Hepatocyte (in vitro differentiated cells): ENCODE data around the gene GAA. TPM values are rescaled to one million over a fixed set of nuclear protein-coding genes. Genes with fewer than 3 reads are reported as not detected.
"Not testable (repeated sequence)": the region's sequence is repeated elsewhere in the genome, so short reads cannot be mapped to it uniquely, and the experiment has no call there.

Source experiments
- DNase-seq: peaks from one replicate; pipeline ENCODE4 v3.0.0-alpha.2; 2016; ENCODE audit warnings: low spot score
- H2AFZ ChIP-seq: fragments of 200-600 bp; sonication (generic); 2 replicates; pipeline ENCODE4 v1.6.0; 2016; ENCODE audit warnings: antibody characterized with exemption, mild to moderate bottlenecking
- H3K27ac ChIP-seq: fragments of 200-600 bp; sonication (generic); 2 replicates; pipeline ENCODE4 v1.5.1; 2016; ENCODE audit warnings: mild to moderate bottlenecking
- H3K27me3 ChIP-seq: fragments of 200-600 bp; sonication (generic); 2 replicates; pipeline ENCODE4 v1.6.1; 2016
- H3K36me3 ChIP-seq: fragments of 200-600 bp; sonication (generic); replicated peaks from 2 replicates; pipeline ENCODE4 v1.5.1; 2016; ENCODE audit warnings: low read depth; ENCODE audit not compliant: insufficient read depth
- H3K4me1 ChIP-seq: fragments of 200-600 bp; sonication (generic); 2 replicates; pipeline ENCODE4 v1.5.1; 2016; ENCODE audit warnings: mild to moderate bottlenecking, moderate library complexity; ENCODE audit not compliant: insufficient read depth
- H3K4me2 ChIP-seq: fragments of 200-600 bp; sonication (generic); 2 replicates; pipeline ENCODE4 v1.6.0; 2016
- H3K4me3 ChIP-seq: fragments of 200-600 bp; sonication (generic); 2 replicates; pipeline ENCODE4 v1.5.1; 2016; ENCODE audit warnings: mild to moderate bottlenecking
- H3K79me2 ChIP-seq: fragments of 200-600 bp; sonication (generic); 2 replicates; pipeline ENCODE4 v1.6.0; 2017; ENCODE audit warnings: mild to moderate bottlenecking
- H3K9me2 ChIP-seq: fragments of 200-600 bp; sonication (generic); replicated peaks from 2 replicates; pipeline ENCODE4 v1.6.0; 2017; ENCODE audit warnings: mild to moderate bottlenecking; ENCODE audit not compliant: insufficient read depth
- H3K9me3 ChIP-seq: fragments of 200-600 bp; sonication (generic); 2 replicates; pipeline ENCODE4 v1.5.1; 2016; ENCODE audit warnings: low read depth, mild to moderate bottlenecking
- H4K20me1 ChIP-seq: fragments of 200-600 bp; sonication (generic); 2 replicates; pipeline ENCODE4 v1.6.0; 2016; ENCODE audit warnings: mild to moderate bottlenecking; ENCODE audit not compliant: insufficient read depth, poor library complexity, severe bottlenecking
- CTCF ChIP-seq: fragments of 200-600 bp; sonication (generic); IDR thresholded peaks from 2 replicates; pipeline ENCODE4 v1.5.1; 2016; ENCODE audit warnings: antibody characterized with exemption, mild to moderate bottlenecking; ENCODE audit not compliant: poor library complexity
- EZH2 ChIP-seq: fragments of 200-600 bp; sonication (generic); IDR thresholded peaks from 2 replicates; pipeline ENCODE4 v1.6.1; 2016; ENCODE audit warnings: antibody characterized with exemption, mild to moderate bottlenecking, borderline replicate concordance
- EZH2phosphoT487 ChIP-seq: fragments of 200-600 bp; sonication (generic); IDR thresholded peaks from one replicate; pipeline ENCODE4 v1.6.1; 2018; ENCODE audit warnings: antibody characterized with exemption, mild to moderate bottlenecking, low read depth, moderate library complexity; ENCODE audit not compliant: unreplicated experiment, severe bottlenecking
- WGBS: methylation state at CpG from one replicate; pipeline ENCODE4 v1.1.6; 2016; ENCODE audit warnings: low lambda C conversion rate; ENCODE audit errors: missing lambda C conversion rate; 5-methylcytosine and 5-hydroxymethylcytosine counted together
- polyA plus RNA-seq: library from polyadenylated mRNA; unstranded; fragments of >200 nt; fragmentation: Nextera tagmentation; extraction: Ambion mirVana; gene quantifications from 2 replicates; pipeline ENCODE4 v1.2.1, GENCODE V29; 2016
- total RNA-seq: library from RNA; depleted of rRNA; stranded (reverse); fragments of >200 nt; gene quantifications from 2 replicates; pipeline ENCODE4 v1.2.3, GENCODE V29; 2014

GAA gene
- total and polyA plus RNA-seq, 2 experiments from 2014 or later = 37.1 to 43.1 TPM

GRCh38 chr17:80089762-80090161 is 11.6 kb upstream of the GAA start:
- 95% methylated on average over 16 of the region's 16 CpGs for WGBS
- H2AFZ ChIP-seq = no peak overlapping the region
- TF ChIP-seq EZH2 (no peak), CTCF (no peak), EZH2phosphoT487 (no peak)
- DNase-seq = no peak
- no peaks in the 10 kb centered on the region for H3K27me3 ChIP-seq
- no peaks in the 10 kb centered on the region for H3K9me2 ChIP-seq
- no peaks in the 10 kb centered on the region for H3K4me1 ChIP-seq
- H3K79me2 ChIP-seq = no peaks in the 10 kb centered on the region
- no peak overlapping the region for H3K4me2 ChIP-seq
- H4K20me1 ChIP-seq = no peaks in the 10 kb centered on the region
- H3K27ac ChIP-seq = no peak overlapping the region
- H3K36me3 ChIP-seq = no peaks in the 10 kb centered on the region
- H3K9me3 ChIP-seq = no peaks in the 10 kb centered on the region
- H3K4me3 ChIP-seq = no peak overlapping the region

GRCh38 chr17:80090164-80090563 is 11.2 kb upstream of the GAA start:
- H3K27ac ChIP-seq, H3K4me1 ChIP-seq, H4K20me1 ChIP-seq, H2AFZ ChIP-seq, H3K4me2 ChIP-seq, H3K9me3 ChIP-seq, H3K79me2 ChIP-seq, DNase-seq, H3K27me3 ChIP-seq, H3K36me3 ChIP-seq, H3K4me3 ChIP-seq, H3K9me2 ChIP-seq: not testable (repeated sequence)
- WGBS = 97% methylated on average over 12 of the region's 44 CpGs

GRCh38 chr17:80091376-80091775 is 10.0 kb upstream of the GAA start:
- 93% methylated on average over 4 of the region's 4 CpGs for WGBS
- Histone ChIP-seq H4K20me1 (no peaks in the 10 kb centered on the region), H3K27ac (no peak overlapping the region), H2AFZ (no peak overlapping the region), H3K9me2 (no peaks in the 10 kb centered on the region), H3K4me3 (no peak overlapping the region), H3K9me3 (no peaks in the 10 kb centered on the region), H3K27me3 (no peaks in the 10 kb centered on the region), H3K4me1 (no peaks in the 10 kb centered on the region), H3K79me2 (no peaks in the 10 kb centered on the region), H3K36me3 (no peaks in the 10 kb centered on the region), H3K4me2 (no peak overlapping the region)
- no peak for DNase-seq
- no peak for TF ChIP-seq EZH2phosphoT487
- TF ChIP-seq EZH2 = no peak
- no peak for TF ChIP-seq CTCF

GRCh38 chr17:80092959-80093358 is 8.4 kb upstream of the GAA start:
- Histone ChIP-seq H3K27ac (no peak overlapping the region), H3K27me3 (no peaks in the 10 kb centered on the region), H3K9me3 (no peaks in the 10 kb centered on the region), H3K4me3 (no peak overlapping the region), H2AFZ (no peak overlapping the region), H3K36me3 (no peaks in the 10 kb centered on the region), H3K4me2 (no peak overlapping the region), H3K79me2 (no peaks in the 10 kb centered on the region), H3K4me1 (no peaks in the 10 kb centered on the region), H3K9me2 (no peaks in the 10 kb centered on the region), H4K20me1 (no peaks in the 10 kb centered on the region)
- no peak for DNase-seq
- WGBS = 81% methylated on average over 8 of the region's 8 CpGs
- no peak for TF ChIP-seq CTCF
- TF ChIP-seq EZH2 = no peak
- TF ChIP-seq EZH2phosphoT487 = no peak
